ENCODE results near the gene NDST1. TPM values are rescaled to one million over a fixed set of nuclear protein-coding genes. Genes with fewer than 3 reads are reported as not detected.

The NDST1 gene
- polyA plus RNA-seq, 1 donor (not counting 4 experiments of a cell fraction or from before 2014, with no cell fraction given): 24.9 TPM

DNA sequence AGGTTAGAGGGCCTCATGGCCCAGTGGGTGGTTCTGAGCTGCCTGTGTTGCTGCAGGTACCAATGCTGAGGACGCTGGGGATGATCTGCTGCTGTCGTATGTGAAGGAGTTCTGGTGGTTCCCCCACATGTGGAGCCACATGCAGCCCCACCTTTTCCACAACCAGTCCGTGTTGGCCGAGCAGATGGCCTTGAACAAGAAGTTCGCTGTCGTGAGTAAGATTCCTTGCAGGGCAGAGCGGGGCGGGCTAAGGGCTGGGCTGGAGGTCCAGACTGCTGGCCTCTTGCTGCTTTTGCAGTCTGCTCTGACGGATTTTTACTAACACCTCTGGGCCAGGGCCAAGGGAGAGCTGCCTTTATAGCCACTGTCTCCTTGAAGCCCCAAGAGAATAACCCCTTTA is 26.9 kb downstream of the NDST1 start:
- Histone ChIP-seq H3K4me2 (ENCODE audit: control insufficient read depth, extremely low read depth, insufficient read depth, low read depth, low read length) (no peak overlapping the region), H3K9ac (ENCODE audit: control insufficient read depth, extremely low read depth, insufficient read depth, low read length) (no peak overlapping the region), H3K4me1 (ENCODE audit: control insufficient read depth, extremely low read depth, insufficient read depth, low read length) (no peaks in the 10 kb centered on the region), H3K9me3 (ENCODE audit: control insufficient read depth, low read depth, low read length) (no peaks in the 10 kb centered on the region), H3K9me1 (ENCODE audit: control insufficient read depth, extremely low read depth, insufficient read depth, low read length) (no peaks in the 10 kb centered on the region), H3K27ac (ENCODE audit: control insufficient read depth, insufficient read depth, low read length) (no peak overlapping the region), H3K4me3 (ENCODE audit: control insufficient read depth in 2 of 3, extremely low read depth in 1 of 3, insufficient read depth in 2 of 3, low read depth in 1 of 3, low read length in 3 of 3) (no peak overlapping the region), H2AFZ (ENCODE audit: control insufficient read depth, low read length) (no peak overlapping the region), H3K79me2 (ENCODE audit: control insufficient read depth, insufficient read depth, low read length) (peaks cover 6% of the 10 kb centered on the region), H4K20me1 (ENCODE audit: control insufficient read depth, extremely low read depth, insufficient read depth, low read length) (no peaks in the 10 kb centered on the region), H3K36me3 (ENCODE audit: control insufficient read depth in 2 of 2, extremely low read depth in 1 of 2, insufficient read depth in 2 of 2, low read length in 2 of 2) (peaks cover 29 to 32% of the 10 kb centered on the region in 2 experiments), H3K27me3 (ENCODE audit: control insufficient read depth, extremely low read depth, insufficient read depth, low read length) (no peaks in the 10 kb centered on the region)
- TF ChIP-seq CTCF (optimal IDR thresholded peaks at IDR 0.05 in 1 of 3, IDR thresholded peaks at IDR 0.05 in 1 of 3, conservative IDR thresholded peaks at IDR 0.05 in 1 of 3; ENCODE audit: extremely low read depth in 1 of 3, insufficient read depth in 2 of 3, low read length in 3 of 3) (no peak), EZH2 (IDR thresholded peaks at IDR 0.05; ENCODE audit: low read length) (no peak)
- dilution Hi-C loops (cut with MboI; ENCODE audit: extremely low pct_ligation_motif_present, low sequenced_read_pairs): no loop called here
- FAIRE-seq (no peak), DNase-seq (ENCODE audit: low read depth, low spot score) (no peak)

DNA sequence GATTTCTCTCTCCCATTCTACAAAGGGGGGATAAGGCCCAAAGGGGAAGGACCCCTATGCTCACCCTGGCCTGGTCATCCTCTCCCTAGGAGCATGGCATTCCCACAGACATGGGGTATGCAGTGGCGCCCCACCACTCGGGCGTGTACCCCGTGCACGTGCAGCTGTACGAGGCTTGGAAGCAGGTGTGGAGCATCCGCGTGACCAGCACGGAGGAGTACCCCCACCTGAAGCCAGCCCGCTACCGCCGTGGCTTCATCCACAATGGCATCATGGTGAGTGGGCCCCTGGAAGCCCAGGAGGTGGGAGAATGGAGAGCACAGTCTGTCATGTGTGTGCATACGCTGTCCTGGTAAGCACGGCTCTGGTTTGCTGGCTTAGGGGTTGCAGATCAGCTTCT is 27.7 kb downstream of the NDST1 start:
- dilution Hi-C loops (cut with MboI; ENCODE audit: extremely low pct_ligation_motif_present, low sequenced_read_pairs): no loop called here
- FAIRE-seq: no peak
- Histone ChIP-seq H3K4me2 (ENCODE audit: control insufficient read depth, extremely low read depth, insufficient read depth, low read depth, low read length) (no peak overlapping the region), H3K27ac (ENCODE audit: control insufficient read depth, insufficient read depth, low read length) (no peak overlapping the region), H3K79me2 (ENCODE audit: control insufficient read depth, insufficient read depth, low read length) (peaks cover 3% of the 10 kb centered on the region), H3K4me1 (ENCODE audit: control insufficient read depth, extremely low read depth, insufficient read depth, low read length) (peaks cover 5% of the 10 kb centered on the region), H3K4me3 (ENCODE audit: control insufficient read depth in 2 of 3, extremely low read depth in 1 of 3, insufficient read depth in 2 of 3, low read depth in 1 of 3, low read length in 3 of 3) (no peak overlapping the region), H3K9me3 (ENCODE audit: control insufficient read depth, low read depth, low read length) (no peaks in the 10 kb centered on the region), H3K36me3 (ENCODE audit: control insufficient read depth in 2 of 2, extremely low read depth in 1 of 2, insufficient read depth in 2 of 2, low read length in 2 of 2) (peaks cover 36 to 37% of the 10 kb centered on the region in 2 experiments), H3K9ac (ENCODE audit: control insufficient read depth, extremely low read depth, insufficient read depth, low read length) (no peak overlapping the region), H3K9me1 (ENCODE audit: control insufficient read depth, extremely low read depth, insufficient read depth, low read length) (no peaks in the 10 kb centered on the region), H4K20me1 (ENCODE audit: control insufficient read depth, extremely low read depth, insufficient read depth, low read length) (no peaks in the 10 kb centered on the region), H3K27me3 (ENCODE audit: control insufficient read depth, extremely low read depth, insufficient read depth, low read length) (no peaks in the 10 kb centered on the region), H2AFZ (ENCODE audit: control insufficient read depth, low read length) (no peak overlapping the region)
- no peak for DNase-seq (ENCODE audit: low read depth, low spot score)
- TF ChIP-seq CTCF (optimal IDR thresholded peaks at IDR 0.05 in 1 of 3, IDR thresholded peaks at IDR 0.05 in 1 of 3, conservative IDR thresholded peaks at IDR 0.05 in 1 of 3; ENCODE audit: extremely low read depth in 1 of 3, insufficient read depth in 2 of 3, low read length in 3 of 3) (no peak), EZH2 (IDR thresholded peaks at IDR 0.05; ENCODE audit: low read length) (no peak)
